Lung (tissue), 12 donors: Measurements from ENCODE around the gene RTF1. TPM values are rescaled to one million over a fixed set of nuclear protein-coding genes. Genes with fewer than 3 reads are reported as not detected.

Source experiments
- ATAC-seq: fragments of 200-7000 bp; cut with Tn5 transposase; one replicate; pipeline ENCODE4 v1.9.1; 2020; ENCODE audit warnings: moderate number of reproducible peaks; ENCODE audit not compliant: insufficient read depth, low FRiP score
- DNase-seq, 3 donors: peaks; one replicate each; pipeline ENCODE4 v3.0.0-alpha.2; 2013 to 2017
- H3K27ac ChIP-seq, 2 donors: one replicate each; pipeline ENCODE4 v1.5.1; 2013; ENCODE audit warnings: mild to moderate bottlenecking in 2 of 2, moderate library complexity in 2 of 2, control low read depth in 1 of 2, inconsistent platforms in 1 of 2, low read depth in 1 of 2, low read length in 1 of 2
- H3K27me3 ChIP-seq, 3 donors: one replicate each; pipeline ENCODE4 v1.5.1; 2013; ENCODE audit warnings: low read length in 2 of 3; ENCODE audit not compliant: control insufficient read depth in 3 of 3, insufficient read depth in 3 of 3
- H3K36me3 ChIP-seq, 4 donors: one replicate each; pipeline ENCODE4 v1.5.1; 2013; ENCODE audit warnings: low read length in 4 of 4, mild to moderate bottlenecking in 1 of 4, moderate library complexity in 1 of 4; ENCODE audit not compliant: control insufficient read depth in 4 of 4, insufficient read depth in 4 of 4
- H3K4me1 ChIP-seq, 5 donors: one replicate each; pipeline ENCODE4 v1.5.1; 2013; ENCODE audit warnings: low read length in 5 of 5, mild to moderate bottlenecking in 2 of 5, moderate library complexity in 1 of 5; ENCODE audit not compliant: control insufficient read depth in 5 of 5, insufficient read depth in 5 of 5
- H3K4me3 ChIP-seq: one replicate; pipeline ENCODE4 v1.5.1; 2013; ENCODE audit warnings: mild to moderate bottlenecking, control low read depth, moderate library complexity
- H3K9ac ChIP-seq, 2 donors: one replicate each; pipeline ENCODE4 v1.5.1; 2013; ENCODE audit warnings: low read length in 2 of 2, control low read depth in 1 of 2; ENCODE audit not compliant: insufficient read depth in 1 of 2
- H3K9me3 ChIP-seq, 4 donors: one replicate each; pipeline ENCODE4 v1.5.1; 2013; ENCODE audit warnings: low read length in 3 of 4, mild to moderate bottlenecking in 1 of 4, moderate library complexity in 1 of 4; ENCODE audit not compliant: control insufficient read depth in 4 of 4, insufficient read depth in 3 of 4
- WGBS, 2 donors: extraction: QIAGEN DNeasy Blood & Tissue Kit; methylation state at CpG; one replicate each; pipeline ENCODE4 v1.1.7; 2013; 5-methylcytosine and 5-hydroxymethylcytosine counted together
- polyA plus RNA-seq, 2 donors: library from polyadenylated mRNA; stranded (reverse); fragments of 200-250 nt; gene quantifications; one replicate each; pipeline ENCODE4 v1.2.1, GENCODE V29; 2013
- total RNA-seq, 2 donors: library from RNA; depleted of rRNA in 1 of 2; stranded (reverse); fragments of >200 nt in 1 of 2; gene quantifications; one replicate each; pipeline ENCODE4 v1.2.1, GENCODE V29; 2014 to 2021
- TF ChIP-seq, protein P1 (sequence below): IDR thresholded peaks from 2 replicates; pipeline ENCODE4 v1.5.1; 2012; ENCODE audit warnings: mild to moderate bottlenecking; ENCODE audit errors: control extremely low read depth, extremely low read depth
- donor health status: control.
- donor health status: control.
- donor health status: Bipolar disorder and iron deficiency.
- donor health status: healthy.
- donor health status: DM: yes; HTN: yes; CAD: no.

Gene RTF1
- total and polyA plus RNA-seq, 4 donors: 14.4 to 38.6 (median 19.4) TPM

DNA sequence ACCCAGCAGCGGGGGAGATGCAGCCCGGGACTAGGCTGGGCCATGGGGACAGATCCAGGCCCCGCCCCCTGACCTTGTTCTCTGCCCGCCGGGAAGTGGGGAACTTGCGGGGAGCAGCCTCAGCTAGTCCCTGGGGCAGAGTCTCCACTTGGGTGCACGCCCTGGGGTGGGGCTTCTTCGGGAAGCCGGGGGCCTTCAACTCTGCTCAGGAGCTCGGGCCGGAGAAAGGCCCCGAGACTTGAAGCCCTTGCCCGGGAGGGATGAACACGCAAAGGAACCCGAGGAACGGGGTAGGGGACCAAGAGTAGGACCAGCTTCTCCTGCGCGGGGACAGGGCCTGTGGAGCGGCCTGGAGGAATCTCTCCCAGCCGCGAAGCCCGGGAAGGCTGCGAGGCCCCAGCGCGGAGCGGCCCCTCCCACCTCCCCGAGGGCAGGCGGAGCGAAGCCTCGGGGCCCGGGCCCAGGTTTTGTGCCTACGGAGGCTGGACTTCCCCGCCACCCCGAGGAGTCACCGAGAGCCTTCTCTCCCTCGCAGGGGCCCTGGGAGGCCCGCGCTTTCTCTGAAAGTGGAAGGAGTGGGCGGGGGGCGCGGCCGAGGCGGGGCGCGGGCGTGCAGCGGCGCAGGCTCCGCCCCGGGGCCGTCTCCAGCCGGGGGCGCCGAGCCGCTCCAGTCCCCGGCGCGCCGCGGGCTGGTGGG is 76.5 kb downstream of the RTF1 start, which contains the start of gene ITPKA:
ITPKA (plus strand) TSS at position 670 of the 697 bp plus-strand sequence. CDS start 54 bp downstream, outside the sequence.
- H3K27ac ChIP-seq: no peak within 1 kb of the TSS
- H3K9me3 ChIP-seq: no peaks in the 10 kb centered on the region
- peaks cover 0 to 38% (median 18%) of the 10 kb centered on the region in 3 donors for H3K27me3 ChIP-seq
- TF ChIP-seq, protein P1, sequence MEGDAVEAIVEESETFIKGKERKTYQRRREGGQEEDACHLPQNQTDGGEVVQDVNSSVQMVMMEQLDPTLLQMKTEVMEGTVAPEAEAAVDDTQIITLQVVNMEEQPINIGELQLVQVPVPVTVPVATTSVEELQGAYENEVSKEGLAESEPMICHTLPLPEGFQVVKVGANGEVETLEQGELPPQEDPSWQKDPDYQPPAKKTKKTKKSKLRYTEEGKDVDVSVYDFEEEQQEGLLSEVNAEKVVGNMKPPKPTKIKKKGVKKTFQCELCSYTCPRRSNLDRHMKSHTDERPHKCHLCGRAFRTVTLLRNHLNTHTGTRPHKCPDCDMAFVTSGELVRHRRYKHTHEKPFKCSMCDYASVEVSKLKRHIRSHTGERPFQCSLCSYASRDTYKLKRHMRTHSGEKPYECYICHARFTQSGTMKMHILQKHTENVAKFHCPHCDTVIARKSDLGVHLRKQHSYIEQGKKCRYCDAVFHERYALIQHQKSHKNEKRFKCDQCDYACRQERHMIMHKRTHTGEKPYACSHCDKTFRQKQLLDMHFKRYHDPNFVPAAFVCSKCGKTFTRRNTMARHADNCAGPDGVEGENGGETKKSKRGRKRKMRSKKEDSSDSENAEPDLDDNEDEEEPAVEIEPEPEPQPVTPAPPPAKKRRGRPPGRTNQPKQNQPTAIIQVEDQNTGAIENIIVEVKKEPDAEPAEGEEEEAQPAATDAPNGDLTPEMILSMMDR: no peak
- 0 to 1% methylated on average over 28 to 60 of the region's 60 CpGs for WGBS, 2 donors
- H3K4me3 ChIP-seq: peak within 1 kb of the TSS; percentile 44
- peaks cover 0 to 27% (median 13%) of the 10 kb centered on the region in 5 donors for H3K4me1 ChIP-seq
- ATAC-seq (peak; percentile 60), DNase-seq (peak; percentile 77 to 82 (median 78))
- H3K36me3 ChIP-seq: no peaks in the 10 kb centered on the region
- H3K9ac ChIP-seq: peak within 1 kb of the TSS; percentile 3 to 15

DNA sequence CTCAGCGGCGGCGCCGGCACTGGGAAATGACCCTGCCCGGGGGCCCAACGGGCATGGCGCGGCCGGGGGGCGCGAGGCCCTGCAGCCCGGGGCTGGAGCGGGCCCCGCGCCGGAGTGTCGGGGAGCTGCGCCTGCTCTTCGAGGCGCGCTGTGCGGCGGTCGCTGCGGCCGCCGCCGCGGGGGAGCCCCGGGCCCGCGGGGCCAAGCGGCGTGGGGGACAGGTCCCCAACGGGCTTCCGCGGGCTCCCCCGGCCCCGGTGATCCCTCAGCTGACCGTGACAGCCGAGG is 77.0 kb downstream of the RTF1 start:
- no peak overlapping the region for H3K9ac ChIP-seq
- 0% methylated on average over 23 to 41 of the region's 41 CpGs for WGBS, 2 donors
- no peak for ATAC-seq

DNA sequence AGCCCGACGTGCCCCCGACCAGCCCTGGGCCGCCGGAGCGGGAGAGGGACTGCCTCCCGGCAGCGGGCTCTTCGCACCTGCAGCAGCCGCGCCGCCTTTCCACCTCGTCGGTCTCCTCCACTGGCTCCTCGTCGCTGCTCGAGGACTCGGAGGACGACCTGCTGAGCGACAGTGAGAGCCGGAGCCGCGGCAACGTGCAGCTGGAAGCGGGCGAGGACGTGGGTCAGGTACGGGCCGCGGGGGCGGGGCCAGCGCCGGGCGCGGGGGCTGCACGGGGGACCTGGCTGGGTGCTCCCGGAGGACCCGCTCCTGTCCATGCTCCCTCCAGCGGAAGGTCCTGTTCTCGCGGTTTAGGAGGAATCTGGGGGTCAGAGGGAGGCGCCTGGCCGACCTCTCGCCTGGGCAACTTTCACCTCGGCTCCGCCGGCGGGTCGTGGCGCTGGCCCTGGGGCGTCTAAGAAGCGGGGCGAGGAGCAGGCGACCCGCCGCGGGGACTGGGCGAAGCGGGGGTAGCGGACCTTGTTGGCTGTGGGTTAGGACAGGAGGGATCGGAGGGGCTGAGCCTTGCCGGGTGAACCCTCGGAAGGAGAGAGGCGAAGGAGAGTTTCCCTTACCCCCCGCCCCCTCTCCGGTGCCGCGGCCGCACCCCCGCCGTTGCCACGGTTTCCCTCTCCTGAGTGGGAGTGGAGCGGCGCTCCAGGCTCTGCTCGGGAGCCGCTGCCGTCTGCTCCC is 77.5 kb downstream of the RTF1 start:
- 1 to 2% methylated on average over 52 to 77 of the region's 77 CpGs for WGBS, 2 donors
- Histone ChIP-seq H3K27ac (no peak overlapping the region), H3K9me3 (no peaks in the 10 kb centered on the region), H3K4me1 (peaks cover 0 to 27% (median 13%) of the 10 kb centered on the region in 5 donors), H3K36me3 (no peaks in the 10 kb centered on the region), H3K9ac (no peak overlapping the region), H3K4me3 (peak overlapping the region; percentile 21), H3K27me3 (peaks cover 0 to 47% (median 25%) of the 10 kb centered on the region in 3 donors)
- TF ChIP-seq, protein P1: no peak
- ATAC-seq (peak; percentile 4), DNase-seq (no peak)

More for the DNA sequence above, 77.0 kb downstream of the RTF1 start:
- Histone ChIP-seq H3K36me3 (no peaks in the 10 kb centered on the region), H3K27me3 (peaks cover 0 to 43% (median 20%) of the 10 kb centered on the region in 3 donors), H3K27ac (no peak overlapping the region), H3K4me3 (peak overlapping the region; percentile 21), H3K9me3 (no peaks in the 10 kb centered on the region), H3K4me1 (peaks cover 0 to 27% (median 13%) of the 10 kb centered on the region in 5 donors)
- DNase-seq: no peak
- TF ChIP-seq, protein P1: no peak
